H9 (cell line): ENCODE results near the gene CCDC71L. TPM values are rescaled to one million over a fixed set of nuclear protein-coding genes. Genes with fewer than 3 reads are reported as not detected.

Experiments
- DNase-seq: peaks from one replicate; pipeline ENCODE4 v3.0.0-alpha.2; 2017
- H2AFZ ChIP-seq: one replicate; pipeline ENCODE4 v1.6.1; 2013; ENCODE audit warnings: mild to moderate bottlenecking, low read length, control low read depth, moderate library complexity
- H2AK5ac ChIP-seq: 2 replicates; pipeline ENCODE4 v1.6.1; 2013; ENCODE audit warnings: low read length, control low read depth, mixed read lengths; ENCODE audit not compliant: insufficient read length
- H2BK120ac ChIP-seq: one replicate; pipeline ENCODE4 v1.6.1; 2013; ENCODE audit warnings: low read depth, mild to moderate bottlenecking, low read length, control low read depth, inconsistent platforms; ENCODE audit not compliant: poor library complexity, severe bottlenecking
- H2BK12ac ChIP-seq: 2 replicates; pipeline ENCODE4 v1.6.1; 2013; ENCODE audit warnings: low read length, control low read depth, mixed read lengths, low read depth; ENCODE audit not compliant: insufficient read length
- H2BK15ac ChIP-seq: 2 replicates; pipeline ENCODE4 v1.6.1; 2013; ENCODE audit warnings: low read depth, low read length, control low read depth
- H2BK20ac ChIP-seq: one replicate; pipeline ENCODE4 v1.6.1; 2013; ENCODE audit warnings: low read depth, mild to moderate bottlenecking, low read length, control low read depth, inconsistent platforms; ENCODE audit not compliant: poor library complexity, severe bottlenecking
- H2BK5ac ChIP-seq: 2 replicates; pipeline ENCODE4 v1.6.1; 2013; ENCODE audit warnings: low read length, control low read depth, mixed read lengths; ENCODE audit not compliant: insufficient read length
- H3K14ac ChIP-seq: 2 replicates; pipeline ENCODE4 v1.6.1; 2013; ENCODE audit warnings: low read length, control low read depth; ENCODE audit not compliant: insufficient read depth
- H3K18ac ChIP-seq: 2 replicates; pipeline ENCODE4 v1.6.1; 2013; ENCODE audit warnings: low read depth, mild to moderate bottlenecking, mixed read lengths, low read length, control low read depth; ENCODE audit not compliant: insufficient read length
- H3K23ac ChIP-seq: 2 replicates; pipeline ENCODE4 v1.6.1; 2013; ENCODE audit warnings: low read length, control low read depth, mixed read lengths, low read depth; ENCODE audit not compliant: insufficient read length
- H3K23me2 ChIP-seq: 2 replicates; pipeline ENCODE4 v1.6.1; 2013; ENCODE audit warnings: low read depth, mild to moderate bottlenecking, mixed read lengths, low read length, control low read depth; ENCODE audit not compliant: insufficient read length, poor library complexity, severe bottlenecking
- H3K27ac ChIP-seq: 2 replicates; pipeline ENCODE4 v1.5.1; 2013; ENCODE audit warnings: low read length, control low read depth, mixed read lengths, low read depth; ENCODE audit not compliant: insufficient read length
- H3K27me3 ChIP-seq: 2 replicates; pipeline ENCODE4 v1.6.1; 2013; ENCODE audit warnings: low read length, control low read depth, inconsistent platforms; ENCODE audit not compliant: insufficient read depth
- H3K4ac ChIP-seq: 2 replicates; pipeline ENCODE4 v1.6.1; 2013; ENCODE audit warnings: low read depth, mild to moderate bottlenecking, control low read depth, inconsistent platforms, low read length, moderate library complexity
- H3K4me1 ChIP-seq: 2 replicates; pipeline ENCODE4 v1.6.1; 2013; ENCODE audit warnings: low read length, control low read depth, inconsistent platforms; ENCODE audit not compliant: insufficient read depth
- H3K4me2 ChIP-seq: 2 replicates; pipeline ENCODE4 v1.6.1; 2013; ENCODE audit warnings: low read length, control low read depth, mixed read lengths; ENCODE audit not compliant: insufficient read length, insufficient read depth
- H3K56ac ChIP-seq: 2 replicates; pipeline ENCODE4 v1.6.1; 2013; ENCODE audit warnings: low read depth, mild to moderate bottlenecking, mixed read lengths, low read length, control low read depth; ENCODE audit not compliant: insufficient read length
- H3K79me1 ChIP-seq: 2 replicates; pipeline ENCODE4 v1.6.1; 2013; ENCODE audit warnings: low read depth, mild to moderate bottlenecking, moderate library complexity, low read length, control low read depth, inconsistent platforms; ENCODE audit not compliant: insufficient read depth, poor library complexity, severe bottlenecking
- H3K79me2 ChIP-seq: 2 replicates; pipeline ENCODE4 v1.6.1; 2013; ENCODE audit warnings: low read length, control low read depth, inconsistent platforms; ENCODE audit not compliant: insufficient read depth
- H3K9ac ChIP-seq: 2 replicates; pipeline ENCODE4 v1.6.1; 2013; ENCODE audit warnings: low read length, control low read depth, mixed read lengths; ENCODE audit not compliant: insufficient read length; ENCODE audit errors: extremely low read depth
- H3K9me3 ChIP-seq: one replicate; pipeline ENCODE4 v1.6.1; 2013; ENCODE audit warnings: low read depth, low read length, inconsistent platforms; ENCODE audit not compliant: control insufficient read depth
- H3T11ph ChIP-seq: one replicate; pipeline ENCODE4 v1.6.1; 2013; ENCODE audit warnings: mild to moderate bottlenecking, low read length, control low read depth, inconsistent platforms
- H4K20me1 ChIP-seq: one replicate; pipeline ENCODE4 v1.6.1; 2013; ENCODE audit not compliant: control insufficient read depth, insufficient read length, insufficient read depth
- H4K5ac ChIP-seq: 2 replicates; pipeline ENCODE4 v1.6.1; 2013; ENCODE audit warnings: low read depth, mild to moderate bottlenecking, mixed read lengths, low read length, control low read depth; ENCODE audit not compliant: insufficient read length
- H4K8ac ChIP-seq: replicated peaks from 2 replicates; pipeline ENCODE4 v1.6.1; 2013; ENCODE audit warnings: low read length, control low read depth, mixed read lengths, low read depth; ENCODE audit not compliant: insufficient read length
- H4K91ac ChIP-seq: 2 replicates; pipeline ENCODE4 v1.6.1; 2013; ENCODE audit warnings: low read depth, mild to moderate bottlenecking, moderate library complexity, mixed read lengths, low read length, control low read depth; ENCODE audit not compliant: insufficient read length
- H3K27ac Mint-ChIP-seq, 3 experiments: 2 replicates in 2 of 3; 3 replicates in 1 of 3; pipeline ENCODE4 v1.8.0; 2020 to 2021; ENCODE audit warnings: mixed read lengths in 3 of 3, mild to moderate bottlenecking in 1 of 3, moderate library complexity in 1 of 3
- H3K27me3 Mint-ChIP-seq: 2 replicates; pipeline ENCODE4 v1.8.0; 2021; ENCODE audit warnings: low read depth, mild to moderate bottlenecking, moderate library complexity, mixed read lengths
- H3K36me3 Mint-ChIP-seq, 3 experiments: 2 replicates in 2 of 3; 3 replicates in 1 of 3; pipeline ENCODE4 v1.8.0; 2020 to 2021; ENCODE audit warnings: low read depth in 3 of 3, mixed read lengths in 3 of 3; ENCODE audit not compliant: insufficient read depth in 1 of 3
- H3K4me1 Mint-ChIP-seq, 2 experiments: 2 replicates each; pipeline ENCODE4 v1.8.0; 2020; ENCODE audit warnings: mixed read lengths in 2 of 2
- H3K4me3 Mint-ChIP-seq, 2 experiments: 2 replicates in 1 of 2; 3 replicates in 1 of 2; pipeline ENCODE4 v1.8.0; 2020 to 2021; ENCODE audit warnings: mild to moderate bottlenecking in 2 of 2, mixed read lengths in 2 of 2, moderate library complexity in 1 of 2
- H3K9me3 Mint-ChIP-seq, 2 experiments: 2 replicates in 1 of 2; 3 replicates in 1 of 2; pipeline ENCODE4 v1.8.0; 2020; ENCODE audit warnings: mild to moderate bottlenecking in 2 of 2, mixed read lengths in 2 of 2, moderate library complexity in 1 of 2
- CTCF ChIP-seq: fragments of 200-600 bp; sonication (generic); conservative IDR thresholded peaks from 3 replicates; pipeline ENCODE4 v1.8.0; 2021; ENCODE audit warnings: antibody characterized with exemption, mild to moderate bottlenecking
- WGBS: extraction: QIAGEN DNeasy Blood & Tissue Kit; methylation state at CpG from one replicate; pipeline ENCODE4 v1.1.7; 2013; ENCODE audit warnings: missing lambda C conversion rate, low lambda C conversion rate, mixed read lengths; ENCODE audit not compliant: insufficient read length; ENCODE audit errors: extremely low coverage; 5-methylcytosine and 5-hydroxymethylcytosine counted together
- total RNA-seq: library from RNA; stranded (reverse); gene quantifications from 2 replicates; pipeline ENCODE4 v1.2.1, GENCODE V29; 2021

The CCDC71L gene
- total RNA-seq, 1 experiment from 2014 or later = 13.7 TPM

- H3K79me1 ChIP-seq = no peaks in the 10 kb centered on the region
- no CpG with 5 or more reads among the region's 3 CpGs for WGBS
- H3T11ph ChIP-seq = no peak overlapping the region
- H2BK20ac ChIP-seq = no peak overlapping the region
- Mint-ChIP-seq H3K9me3 (peaks cover 6 to 10% of the 10 kb centered on the region in 2 experiments; a peak in 4 of 5 replicates), H3K4me3 (no peak overlapping the region), H3K27me3 (no peaks in the 10 kb centered on the region), H3K27ac (no peak overlapping the region), H3K4me1 (no peaks in the 10 kb centered on the region; a peak in 2 of 4 replicates), H3K36me3 (peaks cover 0 to 7% (median 4%) of the 10 kb centered on the region in 3 experiments; a peak in 5 of 7 replicates)
- no peak overlapping the region for H3K9ac ChIP-seq
- no peak overlapping the region for H2BK12ac ChIP-seq
- H2AK5ac ChIP-seq = no peak overlapping the region
- H3K79me2 ChIP-seq = no peaks in the 10 kb centered on the region
- H4K5ac ChIP-seq = no peak overlapping the region
- no peak overlapping the region for H3K27ac ChIP-seq
- TF ChIP-seq CTCF = no peak
- H2BK5ac ChIP-seq = no peak overlapping the region
- no peak overlapping the region for H3K56ac ChIP-seq
- no peak overlapping the region for H3K4ac ChIP-seq
- H4K20me1 ChIP-seq = no peaks in the 10 kb centered on the region
- no peak overlapping the region for H3K14ac ChIP-seq
- H2AFZ ChIP-seq = no peak overlapping the region
- no peak overlapping the region for H4K91ac ChIP-seq
- H3K23ac ChIP-seq = no peak overlapping the region
- no peak overlapping the region for H3K18ac ChIP-seq
- H3K23me2 ChIP-seq = no peaks in the 10 kb centered on the region
- H3K4me1 ChIP-seq = no peaks in the 10 kb centered on the region; the same call in 1 of the 2 replicates
- H4K8ac ChIP-seq = no peak overlapping the region
- no peaks in the 10 kb centered on the region for H3K27me3 ChIP-seq
- no peak overlapping the region for H2BK120ac ChIP-seq
- H3K4me2 ChIP-seq = no peak overlapping the region
- DNase-seq = no peak
- H3K9me3 ChIP-seq = no peaks in the 10 kb centered on the region
- no peak overlapping the region for H2BK15ac ChIP-seq
Observed at GRCh38 chr7:106704000-106704840, 43.3 kb upstream of the CCDC71L start.
